ENCODE measurements around the gene NADK2. TPM values are rescaled to one million over a fixed set of nuclear protein-coding genes. Genes with fewer than 3 reads are reported as not detected.
"Not testable (repeated sequence)": the region's sequence is repeated elsewhere in the genome, so short reads cannot be mapped to it uniquely, and the experiment has no call there.

NADK2 gene
- total and polyA plus RNA-seq, 2 experiments from 2014 or later = 13.2 to 41.2 TPM

DNA sequence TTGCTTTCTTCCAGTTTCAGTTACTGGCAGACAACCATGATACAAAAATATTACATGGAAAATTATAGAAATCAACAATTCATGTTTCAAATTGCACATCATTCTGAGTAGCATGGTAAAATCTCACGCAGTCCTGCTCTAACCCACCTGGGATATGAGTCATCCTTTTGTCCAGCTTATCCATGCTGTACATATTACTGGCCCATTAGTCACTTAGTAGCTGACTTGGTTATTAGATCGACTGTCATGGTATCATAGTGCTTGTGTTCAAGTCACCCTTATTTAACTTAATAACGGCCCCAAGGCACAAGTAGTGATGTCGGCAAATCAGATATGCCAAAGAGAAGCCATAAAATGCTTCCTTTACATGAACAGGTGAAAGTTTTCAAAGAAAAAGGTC lies 41.2 kb downstream of the NADK2 start:
- H4K20me1 ChIP-seq (ENCODE audit: insufficient read depth) = no peaks in the 10 kb centered on the region
- H2AFZ ChIP-seq = no peak overlapping the region
- TF ChIP-seq EZH2phosphoT487 (IDR thresholded peaks at IDR 0.05; ENCODE audit: insufficient read depth, low read depth) = no peak
- no peak for TF ChIP-seq EZH2 (IDR thresholded peaks at IDR 0.05; ENCODE audit: insufficient read depth, poor library complexity, severe bottlenecking)
- no peaks in the 10 kb centered on the region for H3K79me2 ChIP-seq (ENCODE audit: insufficient read depth)
- no peaks in the 10 kb centered on the region for H3F3A ChIP-seq (ENCODE audit: insufficient read depth)
- DNase-seq = peak; percentile 40
- H3K9me2 ChIP-seq (ENCODE audit: insufficient read depth) = no peaks in the 10 kb centered on the region
- H3K4me3 ChIP-seq = no peak overlapping the region
- H3K36me3 ChIP-seq (ENCODE audit: low read depth) = peaks cover 36% of the 10 kb centered on the region
- no peaks in the 10 kb centered on the region for H3K27me3 ChIP-seq (replicated peaks; ENCODE audit: insufficient read depth)
- H3K4me2 ChIP-seq (ENCODE audit: unreplicated experiment) = no peak overlapping the region
- 91 to 94% methylated on average over 4 of the region's 4 CpGs for WGBS, 2 experiments (ENCODE audit: low coverage in 1 of 2, low lambda C conversion rate in 2 of 2, missing lambda C conversion rate in 2 of 2)
- H3K9me3 ChIP-seq (ENCODE audit: low read depth) = no peaks in the 10 kb centered on the region
- in situ Hi-C loops (cut with MboI) = no loop called here
- H3K27ac ChIP-seq = no peak overlapping the region
- H3K4me1 ChIP-seq (ENCODE audit: insufficient read depth) = peaks cover 9% of the 10 kb centered on the region
- H3K9ac ChIP-seq = no peak overlapping the region

DNA sequence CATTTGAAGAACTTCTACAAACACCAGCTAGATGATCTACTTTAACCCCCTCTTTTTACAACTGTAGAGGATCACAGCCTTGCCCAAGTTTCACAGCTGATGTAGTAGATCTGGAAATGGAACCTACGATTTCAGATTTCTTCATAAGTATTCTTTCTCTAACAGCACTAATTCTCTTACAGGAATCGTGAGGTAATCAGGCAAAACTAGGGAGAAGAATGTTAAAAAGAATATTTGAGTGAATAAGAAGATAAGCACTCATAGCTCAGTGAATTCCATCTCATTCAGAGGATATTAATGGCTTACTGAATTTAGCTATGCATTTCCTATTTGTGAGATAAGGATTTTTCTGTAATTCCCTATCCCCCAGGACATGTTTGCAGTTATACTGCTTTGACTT lies 42.1 kb downstream of the NADK2 start:
- WGBS, 2 experiments (ENCODE audit: low coverage in 1 of 2, low lambda C conversion rate in 2 of 2, missing lambda C conversion rate in 2 of 2) = 76% methylated on average over 2 of the region's 2 CpGs
- peaks cover 9% of the 10 kb centered on the region for H3K4me1 ChIP-seq (ENCODE audit: insufficient read depth)
- no peak overlapping the region for H3K27ac ChIP-seq
- no peak for TF ChIP-seq EZH2phosphoT487 (IDR thresholded peaks at IDR 0.05; ENCODE audit: insufficient read depth, low read depth)
- TF ChIP-seq EZH2 (IDR thresholded peaks at IDR 0.05; ENCODE audit: insufficient read depth, poor library complexity, severe bottlenecking) = no peak
- peak; percentile 17 for DNase-seq
- H3K9ac ChIP-seq = no peak overlapping the region
- H3K27me3 ChIP-seq (replicated peaks; ENCODE audit: insufficient read depth) = no peaks in the 10 kb centered on the region
- no peaks in the 10 kb centered on the region for H3F3A ChIP-seq (ENCODE audit: insufficient read depth)
- in situ Hi-C loops (cut with MboI) = no loop called here
- no peaks in the 10 kb centered on the region for H3K9me3 ChIP-seq (ENCODE audit: low read depth)
- H3K79me2 ChIP-seq (ENCODE audit: insufficient read depth) = no peaks in the 10 kb centered on the region
- peaks cover 44% of the 10 kb centered on the region for H3K36me3 ChIP-seq (ENCODE audit: low read depth)
- no peak overlapping the region for H3K4me2 ChIP-seq (ENCODE audit: unreplicated experiment)
- H3K4me3 ChIP-seq = no peak overlapping the region
- H3K9me2 ChIP-seq (ENCODE audit: insufficient read depth) = no peaks in the 10 kb centered on the region
- H2AFZ ChIP-seq = no peak overlapping the region
- no peaks in the 10 kb centered on the region for H4K20me1 ChIP-seq (ENCODE audit: insufficient read depth)

DNA sequence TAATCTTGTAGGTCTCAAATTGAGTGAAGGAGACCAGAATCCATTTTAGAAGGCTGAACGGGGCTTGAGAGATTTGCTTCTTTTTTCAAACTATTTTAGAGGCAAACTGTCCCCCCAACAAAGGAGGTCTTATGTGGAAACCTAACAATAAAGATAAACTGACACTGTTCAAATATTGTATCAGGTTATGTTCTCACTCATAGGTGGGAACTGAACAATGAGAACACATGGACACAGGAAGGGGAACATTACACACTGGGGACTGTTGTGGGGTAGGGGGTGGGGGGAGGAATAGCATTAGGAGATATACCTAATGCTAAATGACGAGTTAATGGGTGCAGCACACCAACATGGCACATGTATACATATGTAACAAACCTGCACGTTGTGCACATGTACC lies 42.9 kb downstream of the NADK2 start:
- H3K27me3 ChIP-seq (replicated peaks; ENCODE audit: insufficient read depth); H3K9ac ChIP-seq; H3K4me2 ChIP-seq (ENCODE audit: unreplicated experiment); H3K27ac ChIP-seq; H3K9me3 ChIP-seq (ENCODE audit: low read depth); DNase-seq; H4K20me1 ChIP-seq (ENCODE audit: insufficient read depth); H3K4me1 ChIP-seq (ENCODE audit: insufficient read depth); in situ Hi-C loops (cut with MboI); H3K79me2 ChIP-seq (ENCODE audit: insufficient read depth); H3K9me2 ChIP-seq (ENCODE audit: insufficient read depth); H3K4me3 ChIP-seq; H2AFZ ChIP-seq; H3F3A ChIP-seq (ENCODE audit: insufficient read depth): not testable (repeated sequence)
- peaks cover 44% of the 10 kb centered on the region for H3K36me3 ChIP-seq (ENCODE audit: low read depth)
- 88 to 92% methylated on average over 2 to 3 of the region's 3 CpGs for WGBS, 2 experiments (ENCODE audit: low coverage in 1 of 2, low lambda C conversion rate in 2 of 2, missing lambda C conversion rate in 2 of 2)

DNA sequence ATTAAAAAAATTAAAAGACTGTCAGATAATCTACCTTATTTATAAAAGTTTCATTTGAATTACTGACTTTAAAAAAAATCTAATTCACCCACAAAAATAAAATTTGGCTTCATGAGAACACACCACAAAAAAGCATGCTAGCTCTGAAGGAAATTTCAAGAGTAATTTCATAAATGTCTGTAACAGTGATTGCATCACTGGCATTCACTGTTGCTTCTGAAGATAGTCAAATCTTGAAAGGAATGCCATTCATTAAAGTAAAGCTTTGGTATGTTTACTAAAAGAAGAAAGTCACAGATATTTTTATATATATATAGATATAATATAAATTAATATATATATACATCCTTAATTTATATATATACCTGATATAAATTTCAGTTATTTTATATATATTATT lies 43.4 kb downstream of the NADK2 start:
- Histone ChIP-seq H3K4me3 (no peak overlapping the region), H3K36me3 (ENCODE audit: low read depth) (peaks cover 49% of the 10 kb centered on the region), H3K4me1 (ENCODE audit: insufficient read depth) (peaks cover 9% of the 10 kb centered on the region), H2AFZ (no peak overlapping the region), H3K9me3 (ENCODE audit: low read depth) (no peaks in the 10 kb centered on the region), H3K79me2 (ENCODE audit: insufficient read depth) (no peaks in the 10 kb centered on the region), H3K9ac (no peak overlapping the region), H3K27me3 (replicated peaks; ENCODE audit: insufficient read depth) (no peaks in the 10 kb centered on the region), H3K27ac (no peak overlapping the region), H3K9me2 (ENCODE audit: insufficient read depth) (no peaks in the 10 kb centered on the region), H4K20me1 (ENCODE audit: insufficient read depth) (no peaks in the 10 kb centered on the region), H3F3A (ENCODE audit: insufficient read depth) (no peaks in the 10 kb centered on the region), H3K4me2 (ENCODE audit: unreplicated experiment) (no peak overlapping the region)
- peak; percentile 32 for DNase-seq
- in situ Hi-C loops (cut with MboI) = no loop called here
- no peak for TF ChIP-seq EZH2 (IDR thresholded peaks at IDR 0.05; ENCODE audit: insufficient read depth, poor library complexity, severe bottlenecking)

DNA sequence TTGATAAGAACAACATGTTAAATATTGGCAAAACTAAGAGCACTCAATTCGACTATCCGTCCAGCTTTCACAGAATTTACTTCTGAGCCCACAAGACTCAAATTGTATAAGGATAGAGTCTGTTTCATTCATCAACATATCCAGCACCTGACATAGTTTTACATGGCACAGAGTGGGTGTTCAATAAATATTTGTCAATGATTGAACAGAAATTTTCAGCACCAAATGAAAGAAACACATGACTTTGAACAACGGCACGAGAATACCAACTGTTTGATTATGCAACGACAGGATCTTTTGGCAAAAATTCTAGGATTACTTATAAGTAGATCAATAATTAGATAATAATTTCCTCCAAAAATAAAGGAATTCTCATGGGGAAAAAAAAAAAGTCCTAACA lies 48.0 kb downstream of the NADK2 start:
- no peaks in the 10 kb centered on the region for H4K20me1 ChIP-seq (ENCODE audit: insufficient read depth)
- H3K9ac ChIP-seq = no peak overlapping the region
- H3F3A ChIP-seq (ENCODE audit: insufficient read depth) = peaks cover 5% of the 10 kb centered on the region; the same call in 1 of the 2 replicates
- H3K4me2 ChIP-seq (ENCODE audit: unreplicated experiment) = no peak overlapping the region
- no peak for DNase-seq
- H3K79me2 ChIP-seq (ENCODE audit: insufficient read depth) = no peaks in the 10 kb centered on the region
- H3K4me1 ChIP-seq (ENCODE audit: insufficient read depth) = no peaks in the 10 kb centered on the region
- no peaks in the 10 kb centered on the region for H3K27me3 ChIP-seq (replicated peaks; ENCODE audit: insufficient read depth)
- in situ Hi-C loops (cut with MboI) = no loop called here
- H3K36me3 ChIP-seq (ENCODE audit: low read depth) = peaks cover 43% of the 10 kb centered on the region
- H3K9me2 ChIP-seq (ENCODE audit: insufficient read depth) = no peaks in the 10 kb centered on the region
- H3K4me3 ChIP-seq = no peak overlapping the region
- H3K9me3 ChIP-seq (ENCODE audit: low read depth) = no peaks in the 10 kb centered on the region
- H3K27ac ChIP-seq = no peak overlapping the region
- no peak for TF ChIP-seq EZH2phosphoT487 (IDR thresholded peaks at IDR 0.05; ENCODE audit: insufficient read depth, low read depth)
- no peak for TF ChIP-seq EZH2 (IDR thresholded peaks at IDR 0.05; ENCODE audit: insufficient read depth, poor library complexity, severe bottlenecking)
- H2AFZ ChIP-seq = no peak overlapping the region
- WGBS, 2 experiments (ENCODE audit: low coverage in 1 of 2, low lambda C conversion rate in 2 of 2, missing lambda C conversion rate in 2 of 2) = 98% methylated on average over 5 of the region's 5 CpGs

DNA sequence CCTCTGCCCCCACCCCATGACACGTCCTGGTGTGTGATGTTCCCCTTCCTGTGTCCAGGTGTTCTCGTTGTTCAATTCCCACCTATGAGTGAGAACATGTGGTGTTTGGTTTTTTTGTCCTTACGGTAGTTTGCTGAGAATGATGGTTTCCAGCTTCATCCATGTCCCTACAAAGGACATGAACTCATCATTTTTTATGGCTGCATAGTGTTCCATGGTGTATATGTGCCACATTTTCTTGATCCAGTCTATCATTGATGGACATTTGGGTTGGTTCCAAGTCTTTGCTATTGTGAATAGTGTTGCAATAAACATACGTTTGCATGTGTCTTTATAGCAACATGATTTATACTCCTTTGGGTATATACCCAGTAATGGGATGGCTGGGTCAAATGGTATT lies 57.3 kb downstream of the NADK2 start:
- H3K27me3 ChIP-seq (replicated peaks; ENCODE audit: insufficient read depth); H3K27ac ChIP-seq; in situ Hi-C loops (cut with MboI); H2AFZ ChIP-seq; H3K9me3 ChIP-seq (ENCODE audit: low read depth); H3K9me2 ChIP-seq (ENCODE audit: insufficient read depth); H3K9ac ChIP-seq; H4K20me1 ChIP-seq (ENCODE audit: insufficient read depth); H3K4me3 ChIP-seq; DNase-seq; H3K79me2 ChIP-seq (ENCODE audit: insufficient read depth); H3F3A ChIP-seq (ENCODE audit: insufficient read depth); H3K4me1 ChIP-seq (ENCODE audit: insufficient read depth); H3K4me2 ChIP-seq (ENCODE audit: unreplicated experiment): not testable (repeated sequence)
- 97 to 98% methylated on average over 2 of the region's 4 CpGs for WGBS, 2 experiments (ENCODE audit: low coverage in 1 of 2, low lambda C conversion rate in 2 of 2, missing lambda C conversion rate in 2 of 2)
- peaks cover 36% of the 10 kb centered on the region for H3K36me3 ChIP-seq (ENCODE audit: low read depth)

Measured in GM23248 (cell line).